RKO (cell line): ENCODE results near the gene APOL1.
"Not testable (repeated sequence)": the region's sequence is repeated elsewhere in the genome, so short reads cannot be mapped to it uniquely, and the experiment has no call there.

Experiments
- DNase-seq: peaks from one replicate; pipeline ENCODE4 v3.0.0-alpha.2; 2016; ENCODE audit warnings: low spot score

Gene APOL1

DNA sequence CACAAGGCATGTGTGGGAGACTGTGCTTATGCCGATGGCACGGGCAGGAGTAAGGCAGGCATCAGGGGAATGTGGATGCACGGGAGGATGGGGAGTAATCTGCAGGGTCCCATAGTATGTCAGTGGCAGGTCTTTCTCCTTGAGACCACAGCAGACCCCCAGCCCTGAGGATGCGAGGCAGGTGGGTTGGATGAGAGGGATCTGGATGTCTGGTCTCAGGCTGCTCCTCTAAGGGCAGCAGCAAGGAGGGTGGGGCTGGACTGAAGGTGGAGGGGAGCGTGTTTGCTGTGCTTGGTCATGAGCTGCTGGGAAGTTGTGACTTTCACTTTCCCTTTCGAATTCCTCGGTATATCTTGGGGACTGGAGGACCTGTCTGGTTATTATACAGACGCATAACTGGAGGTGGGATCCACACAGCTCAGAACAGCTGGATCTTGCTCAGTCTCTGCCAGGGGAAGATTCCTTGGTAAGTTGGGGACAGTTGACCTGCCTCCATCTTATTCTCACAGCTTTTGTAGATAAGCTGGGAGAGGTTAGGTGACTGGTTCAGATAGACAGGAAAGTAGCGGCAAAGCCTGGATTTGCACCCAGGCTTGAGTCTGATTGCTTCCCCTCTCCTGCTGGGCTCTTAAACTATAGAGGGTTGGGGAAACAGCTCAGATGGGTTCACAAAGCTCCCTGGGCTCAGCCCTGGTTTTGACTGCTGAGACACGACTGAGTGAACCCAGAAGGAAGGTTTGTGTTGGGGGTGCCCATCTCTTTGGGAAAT lies at the start of gene APOL1:
Gene APOL1, plus strand, starts transcription at position 380 of the 769 bp plus-strand sequence. CDS start 1,823 bp downstream, outside the sequence.
- DNase-seq, result no peak

- not testable (repeated sequence) for DNase-seq
Observed at GRCh38 chr22:36203441-36203840, 49.5 kb upstream of the APOL1 start.

- no peak for DNase-seq
Observed at GRCh38 chr22:36204001-36204631, 48.8 kb upstream of the APOL1 start.

DNA sequence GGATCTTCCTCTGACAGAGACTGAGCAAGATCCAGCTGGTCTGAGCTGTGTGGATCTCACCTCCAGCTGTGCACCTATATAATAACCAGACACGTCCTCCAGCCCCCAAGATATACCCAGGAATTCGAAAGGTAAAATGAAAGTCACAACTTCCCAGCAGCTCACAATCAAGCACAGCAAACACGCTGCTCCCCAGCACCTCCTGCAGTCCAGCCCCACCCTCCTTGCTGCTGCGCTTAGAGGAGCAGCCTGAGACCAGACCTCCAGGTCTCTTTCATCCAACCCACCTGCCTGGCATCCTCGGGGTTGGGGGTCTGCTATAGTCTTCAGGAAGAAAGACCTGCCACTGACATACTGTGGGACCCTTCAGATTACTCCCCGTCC lies 48.3 kb upstream of the APOL1 start:
- DNase-seq, result no peak

- not testable (repeated sequence) for DNase-seq
Observed at GRCh38 chr22:36205573-36205972, 47.4 kb upstream of the APOL1 start.

GRCh38 chr22:36206255-36206654 lies 46.7 kb upstream of the APOL1 start:
- DNase-seq, result no peak

DNA sequence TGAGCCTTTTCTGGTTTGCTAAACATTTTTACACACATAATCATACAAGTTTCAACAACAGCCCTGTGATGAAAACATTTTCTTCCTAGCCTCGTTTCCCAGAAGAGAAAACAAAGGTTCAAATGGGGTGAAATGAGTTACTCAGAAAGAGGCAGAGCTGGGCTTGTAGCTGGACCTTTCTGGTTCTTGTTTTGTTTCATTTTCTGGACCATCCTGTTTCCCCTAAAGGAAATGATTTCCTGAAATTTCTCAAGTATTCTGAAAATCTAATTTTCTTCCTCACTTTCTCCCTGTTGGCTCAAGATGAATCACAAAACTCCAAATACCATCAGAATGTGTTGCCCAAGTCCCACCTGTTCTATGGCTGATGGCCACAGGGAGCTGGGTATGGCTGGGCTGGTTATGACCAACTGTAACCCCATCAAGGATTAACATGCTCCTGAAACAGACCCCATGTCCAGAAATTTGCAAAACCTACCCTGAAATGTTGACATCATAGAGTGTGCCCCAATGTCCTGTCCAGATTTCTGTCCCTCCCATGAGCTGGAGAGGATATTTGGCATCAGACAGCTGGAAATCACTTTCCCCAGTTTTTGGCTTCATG lies 44.7 kb upstream of the APOL1 start:
- no peak for DNase-seq

DNA sequence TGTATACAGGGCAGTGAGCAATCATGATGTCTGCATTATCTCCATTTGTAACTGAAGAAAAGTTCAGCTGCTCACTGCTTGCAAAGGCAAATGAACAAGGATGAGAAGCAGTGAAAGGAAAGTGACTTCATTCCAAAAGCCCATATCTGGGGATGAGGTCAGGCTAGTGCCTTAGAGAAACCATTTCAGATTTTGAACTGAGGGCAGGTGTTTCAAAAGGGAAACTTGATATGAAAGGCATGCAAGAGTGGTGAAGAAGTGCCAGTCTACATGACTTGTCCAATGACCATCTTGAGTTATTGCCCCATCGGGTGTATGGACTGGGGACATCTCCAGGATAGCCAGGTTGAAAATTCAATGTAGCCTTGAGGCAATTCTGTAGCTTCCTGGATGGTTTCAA lies 44.0 kb upstream of the APOL1 start:
- no peak for DNase-seq

DNA sequence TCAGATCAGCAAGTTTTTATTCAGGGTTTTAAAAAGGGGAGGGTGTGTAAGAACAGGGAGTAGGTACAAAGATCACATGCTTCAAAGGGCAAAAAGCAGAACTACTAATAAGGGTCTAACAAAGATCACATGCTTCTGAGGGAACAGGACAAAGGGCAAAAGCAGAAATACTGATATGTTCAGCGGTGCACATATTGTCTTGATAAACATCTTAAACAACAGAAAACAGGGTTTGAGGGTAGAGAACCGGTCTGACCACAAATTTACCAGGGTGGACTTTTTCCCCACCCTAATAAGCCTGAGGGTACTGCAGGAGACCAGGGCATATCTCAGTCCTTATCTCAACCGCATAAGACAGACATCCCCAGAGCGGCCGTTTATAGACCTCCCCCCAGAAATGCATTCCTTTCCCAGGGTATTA lies 43.4 kb upstream of the APOL1 start:
- DNase-seq, result not testable (repeated sequence)

GRCh38 chr22:36210224-36210623 lies 42.7 kb upstream of the APOL1 start:
- DNase-seq, result no peak

- DNase-seq, result no peak
Observed at GRCh38 chr22:36211237-36211861, 41.6 kb upstream of the APOL1 start.

- no peak for DNase-seq
Observed at GRCh38 chr22:36212901-36213300, 40.0 kb upstream of the APOL1 start.

DNA sequence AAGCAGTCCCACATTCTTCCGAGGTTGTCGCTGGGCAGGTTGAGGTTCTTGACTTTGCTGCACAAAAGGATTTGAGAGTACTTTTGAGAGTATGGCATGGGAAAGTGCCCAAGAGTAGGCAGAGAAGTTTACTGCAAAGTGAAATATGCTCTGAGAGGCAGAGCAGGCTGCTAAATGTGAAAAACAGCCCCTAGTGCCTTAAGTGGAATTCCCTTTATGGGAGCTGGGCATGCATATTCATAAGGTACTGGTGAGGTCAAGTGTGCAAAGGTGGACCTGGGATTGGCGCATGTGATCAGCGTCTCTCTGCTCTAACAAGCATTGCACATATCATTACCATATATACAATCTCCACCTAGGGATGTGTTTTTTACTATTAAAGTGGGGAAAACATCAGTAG lies 39.3 kb upstream of the APOL1 start:
- DNase-seq, result no peak

- no peak for DNase-seq
Observed at GRCh38 chr22:36215981-36216380, 37.0 kb upstream of the APOL1 start.

- DNase-seq, result no peak
Observed at GRCh38 chr22:36218648-36219193, 34.2 kb upstream of the APOL1 start.

DNA sequence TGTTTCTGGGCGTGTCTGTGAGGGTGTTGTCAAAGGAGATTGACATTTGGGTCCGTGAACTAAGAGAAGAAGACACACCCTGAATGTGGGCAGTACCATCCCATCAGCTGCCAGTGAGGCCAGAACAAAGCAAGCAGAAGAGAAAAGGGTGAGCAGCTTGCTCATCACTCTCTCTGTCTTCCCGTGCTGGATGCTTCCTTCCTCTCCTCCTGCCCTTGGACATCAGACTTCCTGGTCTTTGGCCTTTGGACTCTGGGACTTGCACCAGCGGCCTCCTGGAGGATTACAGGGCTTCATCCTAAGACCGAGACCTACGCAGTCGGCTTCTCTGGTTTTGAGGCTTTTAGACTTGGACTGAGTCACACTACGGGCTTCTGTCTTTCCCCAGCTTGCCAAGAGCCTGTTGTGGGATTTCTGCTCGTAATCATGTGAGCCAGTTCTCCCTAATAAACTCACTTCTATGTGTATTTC lies 32.4 kb upstream of the APOL1 start:
- DNase-seq, result no peak

DNA sequence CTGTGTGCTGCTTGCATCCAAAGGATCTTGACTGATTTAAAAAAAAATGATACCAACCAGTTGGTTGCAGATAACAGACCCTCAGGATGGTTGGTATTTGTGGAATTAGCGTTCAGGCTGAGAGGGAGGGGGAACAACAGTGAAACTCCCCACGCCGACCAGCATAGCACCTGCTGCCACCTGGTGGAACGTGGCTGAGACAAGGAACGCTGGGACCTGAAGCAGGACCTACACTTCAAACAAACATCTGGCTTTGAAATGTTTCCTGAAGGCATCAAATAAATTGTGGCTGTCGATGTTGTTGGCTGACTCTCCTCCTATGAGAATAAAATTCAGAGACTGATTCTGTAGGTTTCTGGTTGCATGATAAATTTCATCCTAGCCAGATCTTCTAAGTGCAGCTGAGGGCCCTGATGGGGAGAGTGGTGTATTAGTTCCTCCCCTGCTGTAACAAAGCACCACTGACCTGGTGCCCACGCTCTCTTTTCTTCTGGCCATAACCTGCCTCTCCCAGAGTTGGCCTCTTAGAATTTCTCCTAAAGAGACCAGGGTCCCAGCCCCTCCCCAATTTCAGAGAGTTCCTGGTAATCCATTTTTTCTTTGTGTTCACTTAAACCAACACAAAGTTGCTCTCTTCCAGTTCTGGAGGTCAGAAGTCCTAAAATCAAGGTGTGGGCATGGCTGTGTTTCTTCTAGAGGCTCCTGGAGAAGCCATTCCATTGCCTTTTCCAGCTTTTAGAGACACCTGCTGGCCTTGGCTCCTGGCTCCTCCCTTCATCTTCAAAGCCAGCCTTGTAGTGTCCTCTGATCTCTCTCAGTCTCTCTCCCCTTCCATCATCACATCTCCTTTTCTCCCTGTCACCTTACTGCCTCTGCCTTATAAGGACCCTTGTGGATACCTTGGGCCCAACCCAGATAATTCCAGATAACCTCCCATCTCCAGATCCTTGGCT lies 30.9 kb upstream of the APOL1 start:
- peak; percentile 43 for DNase-seq

GRCh38 chr22:36222887-36223450 lies 30.0 kb upstream of the APOL1 start:
- DNase-seq, result no peak

GRCh38 chr22:36223504-36223903 lies 29.4 kb upstream of the APOL1 start:
- no peak for DNase-seq

DNA sequence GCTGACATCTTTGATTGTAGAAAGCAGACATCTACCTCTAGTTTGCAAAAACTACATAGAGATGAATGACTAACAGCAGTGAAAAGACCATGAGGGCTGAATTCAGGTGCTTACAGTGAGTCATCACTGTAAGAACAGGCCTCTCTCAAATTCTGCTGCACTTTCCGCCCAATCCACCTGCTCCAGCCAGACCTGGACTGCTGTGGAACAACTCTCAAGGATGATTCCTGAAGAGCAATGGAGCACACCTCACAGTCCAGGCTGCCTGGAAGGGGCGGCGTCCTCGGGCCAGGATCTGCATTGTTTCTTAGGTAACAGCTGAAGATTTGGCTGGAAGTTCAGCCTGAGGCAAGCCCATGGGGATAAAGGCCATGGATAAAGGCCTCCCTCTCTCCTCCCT lies 28.7 kb upstream of the APOL1 start:
- no peak for DNase-seq
